MM.1S (cell line): Measurements from ENCODE around the gene IFNK.

ENCODE experiments used
- DNase-seq: peaks from one replicate; pipeline ENCODE4 v3.0.0-alpha.2; 2015
- H2AFZ ChIP-seq: fragments of 300-600 bp; sonication (generic); 2 replicates; pipeline ENCODE4 v1.6.0; 2016; ENCODE audit warnings: antibody characterized with exemption, low read length
- H3F3A ChIP-seq: fragments of 300-600 bp; sonication (generic); 2 replicates; pipeline ENCODE4 v1.6.1; 2016; ENCODE audit warnings: mild to moderate bottlenecking, antibody characterized with exemption, low read length, moderate library complexity, mixed read lengths; ENCODE audit not compliant: insufficient read depth
- H3K27ac ChIP-seq: fragments of 300-600 bp; sonication (generic); 2 replicates; pipeline ENCODE4 v1.5.1; 2016; ENCODE audit warnings: mild to moderate bottlenecking, low read length
- H3K27me3 ChIP-seq: fragments of 300-600 bp; sonication (generic); replicated peaks from 2 replicates; pipeline ENCODE4 v1.6.0; 2016; ENCODE audit warnings: low read length; ENCODE audit not compliant: insufficient read depth
- H3K36me3 ChIP-seq: fragments of 300-600 bp; sonication (generic); replicated peaks from 2 replicates; pipeline ENCODE4 v1.6.1; 2016; ENCODE audit warnings: mild to moderate bottlenecking, low read length, mixed read lengths; ENCODE audit not compliant: insufficient read depth
- H3K4me1 ChIP-seq: fragments of 300-600 bp; sonication (generic); 2 replicates; pipeline ENCODE4 v1.6.1; 2016; ENCODE audit warnings: low read length, mixed read lengths
- H3K4me2 ChIP-seq: fragments of 300-600 bp; sonication (generic); 2 replicates; pipeline ENCODE4 v1.6.0; 2016; ENCODE audit warnings: low read depth, low read length
- H3K4me3 ChIP-seq: fragments of 300-600 bp; sonication (generic); 2 replicates; pipeline ENCODE4 v1.5.1; 2016; ENCODE audit warnings: low read length, mixed read lengths
- H3K79me2 ChIP-seq: fragments of 300-600 bp; sonication (generic); 2 replicates; pipeline ENCODE4 v1.6.1; 2016; ENCODE audit warnings: mixed run types, low read length, mixed read lengths
- H3K9ac ChIP-seq: fragments of 300-600 bp; sonication (generic); 2 replicates; pipeline ENCODE4 v1.6.1; 2016; ENCODE audit warnings: low read length, mixed read lengths
- H3K9me2 ChIP-seq: fragments of 300-600 bp; sonication (generic); replicated peaks from 2 replicates; pipeline ENCODE4 v1.6.1; 2016; ENCODE audit warnings: mild to moderate bottlenecking, low read length, mixed read lengths; ENCODE audit not compliant: insufficient read depth
- H3K9me3 ChIP-seq: fragments of 300-600 bp; sonication (generic); replicated peaks from 2 replicates; pipeline ENCODE4 v1.6.1; 2016; ENCODE audit warnings: mild to moderate bottlenecking, low read length, mixed read lengths; ENCODE audit not compliant: insufficient read depth
- H4K20me1 ChIP-seq: fragments of 300-600 bp; sonication (generic); 2 replicates; pipeline ENCODE4 v1.6.1; 2016; ENCODE audit warnings: mild to moderate bottlenecking, low read length, moderate library complexity, mixed read lengths; ENCODE audit not compliant: insufficient read depth
- EZH2 ChIP-seq: fragments of 300-600 bp; sonication (generic); optimal IDR thresholded peaks from 2 replicates; pipeline ENCODE3; 2017; ENCODE audit warnings: low read depth, mild to moderate bottlenecking, antibody characterized with exemption, low read length, mixed read lengths
- EZH2phosphoT487 ChIP-seq: fragments of 300-600 bp; sonication (generic); IDR thresholded peaks from 2 replicates; pipeline ENCODE4 v1.6.1; 2018; ENCODE audit warnings: antibody characterized with exemption, low read length
- TF ChIP-seq, protein P1 (sequence below): fragments of 300-600 bp; sonication (generic); IDR thresholded peaks from 2 replicates; pipeline ENCODE4 v1.5.1; 2016; ENCODE audit warnings: antibody characterized with exemption, low read length, mixed read lengths

The IFNK gene

DNA sequence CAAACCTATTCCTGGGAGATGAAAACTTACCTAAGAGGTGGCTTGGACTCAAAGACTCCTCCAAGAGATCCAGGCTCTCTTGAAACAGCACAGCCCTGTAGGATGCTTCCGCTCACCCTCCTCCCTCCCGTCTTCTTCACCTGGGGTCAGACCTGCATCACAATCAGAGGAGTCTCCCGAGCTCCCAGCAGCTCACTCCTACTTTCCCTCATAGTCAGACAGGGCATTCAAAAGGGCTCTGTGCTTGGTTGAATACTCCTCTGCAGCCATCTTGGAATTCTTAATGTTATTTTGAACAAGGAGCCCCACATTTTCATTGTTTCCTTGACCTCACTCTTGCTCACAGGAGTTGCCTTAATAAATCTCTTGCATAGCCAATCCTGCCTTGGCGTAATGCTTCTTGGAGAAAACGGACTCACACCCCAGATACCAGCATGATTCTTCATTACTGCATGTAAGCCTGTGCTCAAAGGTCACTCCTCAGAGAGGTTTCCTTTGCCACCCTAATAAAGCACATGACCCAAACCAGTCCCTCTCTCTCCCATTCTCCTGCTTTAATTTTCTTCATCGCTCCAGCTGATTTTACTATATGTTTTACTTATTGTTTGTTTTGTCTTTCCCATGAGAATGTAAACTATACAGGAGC is 47.1 kb upstream of the IFNK start:
- H3K9me3 ChIP-seq = no peaks in the 10 kb centered on the region
- H3K79me2 ChIP-seq = no peaks in the 10 kb centered on the region
- H3K9ac ChIP-seq = no peak overlapping the region
- no peaks in the 10 kb centered on the region for H3F3A ChIP-seq
- no peaks in the 10 kb centered on the region for H3K36me3 ChIP-seq
- H3K27ac ChIP-seq = no peak overlapping the region
- H4K20me1 ChIP-seq = no peaks in the 10 kb centered on the region
- no peak overlapping the region for H3K4me2 ChIP-seq
- H3K4me3 ChIP-seq = no peak overlapping the region
- no peaks in the 10 kb centered on the region for H3K27me3 ChIP-seq
- DNase-seq = no peak
- no peaks in the 10 kb centered on the region for H3K4me1 ChIP-seq
- TF ChIP-seq, protein P1, sequence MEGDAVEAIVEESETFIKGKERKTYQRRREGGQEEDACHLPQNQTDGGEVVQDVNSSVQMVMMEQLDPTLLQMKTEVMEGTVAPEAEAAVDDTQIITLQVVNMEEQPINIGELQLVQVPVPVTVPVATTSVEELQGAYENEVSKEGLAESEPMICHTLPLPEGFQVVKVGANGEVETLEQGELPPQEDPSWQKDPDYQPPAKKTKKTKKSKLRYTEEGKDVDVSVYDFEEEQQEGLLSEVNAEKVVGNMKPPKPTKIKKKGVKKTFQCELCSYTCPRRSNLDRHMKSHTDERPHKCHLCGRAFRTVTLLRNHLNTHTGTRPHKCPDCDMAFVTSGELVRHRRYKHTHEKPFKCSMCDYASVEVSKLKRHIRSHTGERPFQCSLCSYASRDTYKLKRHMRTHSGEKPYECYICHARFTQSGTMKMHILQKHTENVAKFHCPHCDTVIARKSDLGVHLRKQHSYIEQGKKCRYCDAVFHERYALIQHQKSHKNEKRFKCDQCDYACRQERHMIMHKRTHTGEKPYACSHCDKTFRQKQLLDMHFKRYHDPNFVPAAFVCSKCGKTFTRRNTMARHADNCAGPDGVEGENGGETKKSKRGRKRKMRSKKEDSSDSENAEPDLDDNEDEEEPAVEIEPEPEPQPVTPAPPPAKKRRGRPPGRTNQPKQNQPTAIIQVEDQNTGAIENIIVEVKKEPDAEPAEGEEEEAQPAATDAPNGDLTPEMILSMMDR = no peak
- TF ChIP-seq EZH2phosphoT487 = no peak
- TF ChIP-seq EZH2 = no peak
- no peak overlapping the region for H2AFZ ChIP-seq
- H3K9me2 ChIP-seq = no peaks in the 10 kb centered on the region

DNA sequence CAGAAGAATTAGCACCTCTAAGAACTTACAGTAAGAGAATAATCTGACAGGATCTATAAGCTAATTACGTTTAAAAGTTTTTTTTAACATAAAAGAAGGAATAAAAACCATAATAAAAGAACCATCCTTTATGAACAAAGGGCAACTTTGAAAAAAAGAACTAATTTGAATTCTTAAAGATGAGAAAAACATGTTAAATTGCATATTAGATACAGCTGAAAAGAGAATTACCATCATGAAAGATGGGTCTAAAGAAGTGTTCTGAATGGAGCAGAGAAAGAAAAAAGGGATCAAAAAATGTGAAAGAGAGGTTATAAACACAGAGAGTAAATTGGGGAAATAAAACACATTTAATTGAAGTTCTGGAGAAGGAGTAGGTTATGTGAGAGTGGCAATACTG is 45.8 kb upstream of the IFNK start:
- Histone ChIP-seq H3F3A (no peaks in the 10 kb centered on the region), H3K9ac (no peak overlapping the region), H3K27me3 (no peaks in the 10 kb centered on the region), H3K9me3 (no peaks in the 10 kb centered on the region), H3K9me2 (no peaks in the 10 kb centered on the region), H3K4me2 (no peak overlapping the region), H2AFZ (no peak overlapping the region), H3K36me3 (no peaks in the 10 kb centered on the region), H4K20me1 (no peaks in the 10 kb centered on the region), H3K27ac (no peak overlapping the region), H3K4me1 (no peaks in the 10 kb centered on the region), H3K4me3 (no peak overlapping the region), H3K79me2 (no peaks in the 10 kb centered on the region)
- TF ChIP-seq, protein P1 = no peak
- TF ChIP-seq EZH2phosphoT487 (no peak), EZH2 (no peak)
- DNase-seq = no peak

DNA sequence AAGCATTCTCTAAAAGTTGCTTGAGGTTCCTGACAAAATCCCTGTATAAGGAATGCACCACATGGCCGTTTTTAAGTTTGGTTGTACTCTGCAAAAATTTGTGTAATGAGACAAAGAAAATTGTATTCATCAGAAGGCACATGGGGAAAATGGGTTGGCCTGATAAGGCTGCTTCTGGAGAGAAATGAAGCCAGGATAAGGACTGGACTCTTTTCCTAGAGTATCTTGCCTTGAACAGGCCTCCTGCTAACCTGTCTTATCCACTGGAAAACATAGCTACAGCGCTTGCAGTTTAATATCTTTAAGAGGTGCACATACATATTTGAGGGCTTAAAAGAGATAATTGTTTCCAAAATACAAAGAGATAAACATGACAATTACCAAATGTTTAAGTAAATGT is 41.4 kb upstream of the IFNK start:
- Histone ChIP-seq H3K4me1 (peaks cover 26% of the 10 kb centered on the region), H3K27me3 (no peaks in the 10 kb centered on the region), H3K27ac (no peak overlapping the region), H3K9ac (no peak overlapping the region), H3K36me3 (no peaks in the 10 kb centered on the region), H3K79me2 (no peaks in the 10 kb centered on the region), H3K4me2 (no peak overlapping the region), H3F3A (peaks cover 8% of the 10 kb centered on the region), H3K4me3 (no peak overlapping the region), H3K9me2 (no peaks in the 10 kb centered on the region), H2AFZ (no peak overlapping the region), H4K20me1 (no peaks in the 10 kb centered on the region), H3K9me3 (no peaks in the 10 kb centered on the region)
- no peak for DNase-seq
- TF ChIP-seq EZH2 = no peak
- TF ChIP-seq EZH2phosphoT487 = no peak
- TF ChIP-seq, protein P1 = no peak
